HEK293 (cell line): ENCODE data around the gene OR2V1.

ENCODE experiments used
- CTCF ChIA-PET: fragments of 350-600 bp; formaldehyde crosslinking; extraction: SDS; loops from one replicate; lab custom pipeline; 2021; ENCODE audit warnings: antibody characterized with exemption; lab: Yijun Ruan, JAX
- POLR2A ChIA-PET: fragments of 300-600 bp; formaldehyde crosslinking; extraction: SDS; loops from one replicate; lab custom pipeline; 2020; ENCODE audit warnings: antibody characterized with exemption, inconsistent platforms; lab: Yijun Ruan, JAX
- H3K27ac ChIP-seq: fragments of 200-500 bp; sonication (Bioruptor generic); 2 replicates; pipeline ENCODE4 v1.5.1; 2014; ENCODE audit warnings: low read depth, low read length, control low read depth, inconsistent platforms; ENCODE audit errors: extremely low read depth
- H3K36me3 ChIP-seq, 2 experiments: fragments of 200-500 bp in 1 of 2; sonication (Bioruptor generic) in 1 of 2; 1 replicate in 1 of 2; 2 replicates in 1 of 2; pipeline ENCODE4 v1.5.1; 2014 to 2017; ENCODE audit warnings: inconsistent platforms in 2 of 2, low read length in 2 of 2; ENCODE audit not compliant: control insufficient read depth in 2 of 2, insufficient read depth in 1 of 2
- H3K4me1 ChIP-seq: fragments of 200-500 bp; sonication (Bioruptor generic); 2 replicates; pipeline ENCODE4 v1.5.1; 2014; ENCODE audit warnings: mild to moderate bottlenecking, low read length, inconsistent platforms; ENCODE audit not compliant: control insufficient read depth, insufficient read depth
- H3K4me3 ChIP-seq: 2 replicates; pipeline ENCODE4 v1.5.1; 2011; ENCODE audit warnings: low read depth, mild to moderate bottlenecking, control low read depth, low read length, moderate library complexity
- H3K9me3 ChIP-seq: fragments of 200-500 bp; sonication (Bioruptor generic); 2 replicates; pipeline ENCODE4 v1.5.1; 2014; ENCODE audit warnings: low read depth, low read length, inconsistent platforms; ENCODE audit not compliant: control insufficient read depth, insufficient read depth
- BCL11B ChIP-seq: fragments of 450-650 bp; formaldehyde crosslinking; IDR thresholded peaks from 2 replicates; pipeline ENCODE4 v1.5.1; 2016; ENCODE audit warnings: low read depth, missing biosample characterization, missing genetic modification characterization
- MYNN ChIP-seq: fragments of 450-650 bp; formaldehyde crosslinking; IDR thresholded peaks from 2 replicates; pipeline ENCODE4 v1.5.1; 2016; ENCODE audit warnings: missing biosample characterization, missing genetic modification characterization, borderline replicate concordance
- REST ChIP-seq: fragments of 450-650 bp; formaldehyde crosslinking; IDR thresholded peaks from 2 replicates; pipeline ENCODE4 v1.5.1; 2016; ENCODE audit warnings: missing biosample characterization, missing genetic modification characterization
- SALL2 ChIP-seq: fragments of 450-650 bp; formaldehyde crosslinking; IDR thresholded peaks from 2 replicates; pipeline ENCODE4 v1.5.0; 2017; ENCODE audit warnings: missing biosample characterization, mild to moderate bottlenecking, missing genetic modification characterization, borderline replicate concordance
- YY2 ChIP-seq: fragments of 450-650 bp; formaldehyde crosslinking; IDR thresholded peaks from 2 replicates; pipeline ENCODE4 v1.5.1; 2016; ENCODE audit warnings: missing biosample characterization, missing genetic modification characterization
- ZBTB17 ChIP-seq: fragments of 450-650 bp; formaldehyde crosslinking; IDR thresholded peaks from 2 replicates; pipeline ENCODE4 v1.5.1; 2016; ENCODE audit warnings: missing biosample characterization, missing genetic modification characterization
- ZBTB21 ChIP-seq: fragments of 450-650 bp; formaldehyde crosslinking; IDR thresholded peaks from 2 replicates; pipeline ENCODE4 v1.5.1; 2017; ENCODE audit warnings: missing biosample characterization, missing genetic modification characterization
- ZFP3 ChIP-seq: fragments of 450-650 bp; formaldehyde crosslinking; IDR thresholded peaks from 2 replicates; pipeline ENCODE4 v1.5.1; 2016; ENCODE audit warnings: low read depth, missing biosample characterization, missing genetic modification characterization
- ZNF155 ChIP-seq: fragments of 450-650 bp; formaldehyde crosslinking; IDR thresholded peaks from 2 replicates; pipeline ENCODE4 v1.5.1; 2016; ENCODE audit warnings: missing biosample characterization, missing genetic modification characterization
- ZNF175 ChIP-seq: fragments of 450-650 bp; formaldehyde crosslinking; IDR thresholded peaks from 2 replicates; pipeline ENCODE4 v1.5.1; 2016; ENCODE audit warnings: missing biosample characterization, missing genetic modification characterization
- ZNF19 ChIP-seq: fragments of 450-650 bp; formaldehyde crosslinking; IDR thresholded peaks from 2 replicates; pipeline ENCODE4; 2016; ENCODE audit warnings: missing biosample characterization, missing genetic modification characterization, low read depth
- ZNF274 ChIP-seq, 2 experiments: fragments of 200-500 bp in 1 of 2; fragments of 450-650 bp in 1 of 2; sonication (Bioruptor generic) in 1 of 2; formaldehyde crosslinking in 1 of 2; IDR thresholded peaks; 2 replicates each; pipeline versions ENCODE4 v1.5.1 to v1.6.1; 2014 to 2016; ENCODE audit warnings: borderline replicate concordance in 1 of 2, inconsistent platforms in 1 of 2, low read length in 1 of 2, missing biosample characterization in 1 of 2, missing genetic modification characterization in 1 of 2
- ZNF292 ChIP-seq: fragments of 450-650 bp; formaldehyde crosslinking; IDR thresholded peaks from 2 replicates; pipeline ENCODE4 v1.5.1; 2016; ENCODE audit warnings: low read depth, missing biosample characterization, missing genetic modification characterization, borderline replicate concordance
- ZNF311 ChIP-seq: fragments of 450-650 bp; formaldehyde crosslinking; IDR thresholded peaks from 2 replicates; pipeline ENCODE4 v1.5.1; 2017; ENCODE audit warnings: missing biosample characterization, missing genetic modification characterization, borderline replicate concordance
- ZNF513 ChIP-seq: fragments of 450-650 bp; IDR thresholded peaks from 2 replicates; pipeline ENCODE4 v1.5.1; 2018; ENCODE audit warnings: missing biosample characterization, missing genetic modification characterization
- ZNF544 ChIP-seq: fragments of 450-650 bp; formaldehyde crosslinking; IDR thresholded peaks from 2 replicates; pipeline ENCODE4 v1.5.0; 2017; ENCODE audit warnings: missing biosample characterization, missing genetic modification characterization
- ZNF560 ChIP-seq: fragments of 450-650 bp; formaldehyde crosslinking; IDR thresholded peaks from 2 replicates; pipeline ENCODE4 v1.5.1; 2017; ENCODE audit warnings: missing biosample characterization, missing genetic modification characterization, borderline replicate concordance
- ZNF776 ChIP-seq: fragments of 450-650 bp; formaldehyde crosslinking; IDR thresholded peaks from 2 replicates; pipeline ENCODE4 v1.5.0; 2017; ENCODE audit warnings: missing biosample characterization, missing genetic modification characterization, borderline replicate concordance
- ZNF785 ChIP-seq: fragments of 450-650 bp; formaldehyde crosslinking; IDR thresholded peaks from 2 replicates; pipeline ENCODE4 v1.5.1; 2016; ENCODE audit warnings: missing biosample characterization, missing genetic modification characterization
- ZNF837 ChIP-seq: fragments of 450-650 bp; formaldehyde crosslinking; IDR thresholded peaks from 2 replicates; pipeline ENCODE4 v1.5.1; 2016; ENCODE audit warnings: missing biosample characterization, missing genetic modification characterization
- ZSCAN23 ChIP-seq: fragments of 450-650 bp; formaldehyde crosslinking; IDR thresholded peaks from 2 replicates; pipeline ENCODE4 v1.5.1; 2016; ENCODE audit warnings: missing biosample characterization, missing genetic modification characterization
- TF ChIP-seq, protein P1 (sequence below): fragments of 450-650 bp; formaldehyde crosslinking; IDR thresholded peaks from 2 replicates; pipeline ENCODE4 v1.5.1; 2016; ENCODE audit warnings: missing biosample characterization, missing genetic modification characterization
- TF ChIP-seq, protein P2 (sequence below): fragments of 450-650 bp; formaldehyde crosslinking; IDR thresholded peaks from 2 replicates; pipeline ENCODE4 v1.5.1; 2016; ENCODE audit warnings: missing biosample characterization, missing genetic modification characterization
- TF ChIP-seq, protein P3 (sequence below): fragments of 450-650 bp; formaldehyde crosslinking; IDR thresholded peaks from 2 replicates; pipeline ENCODE4 v1.5.1; 2016; ENCODE audit warnings: missing biosample characterization, missing genetic modification characterization, borderline replicate concordance

The OR2V1 gene

DNA sequence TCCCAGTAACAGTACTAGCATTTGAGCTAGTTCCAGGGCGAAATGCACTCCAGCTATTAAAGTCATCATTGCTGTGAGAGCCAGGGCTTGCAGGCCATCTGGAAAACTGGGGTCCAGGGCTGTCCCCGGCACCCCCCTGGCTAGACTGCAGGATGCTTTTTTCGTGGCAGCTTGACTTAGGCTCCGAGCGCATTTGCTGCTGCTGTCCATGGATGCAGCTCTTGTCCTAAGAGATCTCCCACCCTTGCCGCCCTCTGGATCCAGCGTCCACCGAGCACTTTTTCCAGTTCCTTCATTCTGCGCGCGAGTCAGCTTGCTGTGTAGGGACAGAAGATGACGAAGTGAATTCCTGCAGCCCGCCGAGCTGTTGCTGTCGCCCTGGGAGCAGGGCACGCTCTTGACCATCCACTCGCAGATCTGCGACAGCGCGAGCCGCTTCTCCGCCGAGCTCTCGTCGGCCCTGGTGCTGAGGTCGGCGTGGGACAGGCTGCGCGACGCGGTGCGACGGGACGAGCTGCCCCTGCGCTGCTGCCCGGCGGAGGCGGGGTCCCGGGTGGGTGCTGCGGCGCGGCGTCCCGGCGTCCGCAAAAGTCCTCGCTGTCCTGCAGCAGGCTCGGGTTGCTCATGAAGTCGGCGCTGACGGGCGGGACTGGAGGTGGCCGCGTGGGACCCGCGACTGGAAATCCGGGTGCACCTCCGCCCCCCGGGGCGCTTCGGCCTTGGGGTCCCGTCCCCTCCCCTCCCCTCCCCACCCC, 30.7 kb downstream of the OR2V1 start:
- H3K4me3 ChIP-seq: peak overlapping the region; percentile 20
- CTCF ChIA-PET: interaction anchor here (1.9 kb wide), 1 partner anchor 68 kb away, joined by 6 read pairs; no protein-coding TSS in a partner anchor
- no peak overlapping the region for H3K27ac ChIP-seq
- POLR2A ChIA-PET: no interaction called here
- no peaks in the 10 kb centered on the region for H3K4me1 ChIP-seq
- H3K9me3 ChIP-seq: no peaks in the 10 kb centered on the region
- no peaks in the 10 kb centered on the region for H3K36me3 ChIP-seq
- TF ChIP-seq ZBTB17 (tag by site-specific recombination) (peak; percentile 75), MYNN (tag by site-specific recombination) (no peak), ZNF311 (tag by site-specific recombination) (no peak), ZNF19 (tag by site-specific recombination) (no peak), YY2 (tag by site-specific recombination) (no peak), ZNF837 (no peak), ZNF175 (tag by site-specific recombination) (no peak), ZNF513 (tag by site-specific recombination) (no peak), BCL11B (0 out of 2 replicates have a peak, but pooled peaks have one; percentile 14), ZNF544 (no peak), ZNF155 (tag by site-specific recombination) (no peak), ZNF274 (IDR thresholded peaks at IDR 0.05; ENCODE audit: low read length) (no peak), ZNF274 (tag by site-specific recombination; IDR thresholded peaks at IDR 0.05; ENCODE audit: borderline replicate concordance) (no peak), ZSCAN23 (no peak), ZNF292 (no peak), ZNF560 (tag by site-specific recombination) (no peak), ZFP3 (tag by site-specific recombination) (no peak), REST (tag by site-specific recombination) (no peak), ZNF776 (tag by site-specific recombination) (no peak), SALL2 (no peak), ZNF785 (tag by site-specific recombination) (no peak), ZBTB21 (tag by site-specific recombination) (no peak)
- TF ChIP-seq, protein P1, sequence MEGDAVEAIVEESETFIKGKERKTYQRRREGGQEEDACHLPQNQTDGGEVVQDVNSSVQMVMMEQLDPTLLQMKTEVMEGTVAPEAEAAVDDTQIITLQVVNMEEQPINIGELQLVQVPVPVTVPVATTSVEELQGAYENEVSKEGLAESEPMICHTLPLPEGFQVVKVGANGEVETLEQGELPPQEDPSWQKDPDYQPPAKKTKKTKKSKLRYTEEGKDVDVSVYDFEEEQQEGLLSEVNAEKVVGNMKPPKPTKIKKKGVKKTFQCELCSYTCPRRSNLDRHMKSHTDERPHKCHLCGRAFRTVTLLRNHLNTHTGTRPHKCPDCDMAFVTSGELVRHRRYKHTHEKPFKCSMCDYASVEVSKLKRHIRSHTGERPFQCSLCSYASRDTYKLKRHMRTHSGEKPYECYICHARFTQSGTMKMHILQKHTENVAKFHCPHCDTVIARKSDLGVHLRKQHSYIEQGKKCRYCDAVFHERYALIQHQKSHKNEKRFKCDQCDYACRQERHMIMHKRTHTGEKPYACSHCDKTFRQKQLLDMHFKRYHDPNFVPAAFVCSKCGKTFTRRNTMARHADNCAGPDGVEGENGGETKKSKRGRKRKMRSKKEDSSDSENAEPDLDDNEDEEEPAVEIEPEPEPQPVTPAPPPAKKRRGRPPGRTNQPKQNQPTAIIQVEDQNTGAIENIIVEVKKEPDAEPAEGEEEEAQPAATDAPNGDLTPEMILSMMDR (tag by site-specific recombination): no peak
- TF ChIP-seq, protein P2, sequence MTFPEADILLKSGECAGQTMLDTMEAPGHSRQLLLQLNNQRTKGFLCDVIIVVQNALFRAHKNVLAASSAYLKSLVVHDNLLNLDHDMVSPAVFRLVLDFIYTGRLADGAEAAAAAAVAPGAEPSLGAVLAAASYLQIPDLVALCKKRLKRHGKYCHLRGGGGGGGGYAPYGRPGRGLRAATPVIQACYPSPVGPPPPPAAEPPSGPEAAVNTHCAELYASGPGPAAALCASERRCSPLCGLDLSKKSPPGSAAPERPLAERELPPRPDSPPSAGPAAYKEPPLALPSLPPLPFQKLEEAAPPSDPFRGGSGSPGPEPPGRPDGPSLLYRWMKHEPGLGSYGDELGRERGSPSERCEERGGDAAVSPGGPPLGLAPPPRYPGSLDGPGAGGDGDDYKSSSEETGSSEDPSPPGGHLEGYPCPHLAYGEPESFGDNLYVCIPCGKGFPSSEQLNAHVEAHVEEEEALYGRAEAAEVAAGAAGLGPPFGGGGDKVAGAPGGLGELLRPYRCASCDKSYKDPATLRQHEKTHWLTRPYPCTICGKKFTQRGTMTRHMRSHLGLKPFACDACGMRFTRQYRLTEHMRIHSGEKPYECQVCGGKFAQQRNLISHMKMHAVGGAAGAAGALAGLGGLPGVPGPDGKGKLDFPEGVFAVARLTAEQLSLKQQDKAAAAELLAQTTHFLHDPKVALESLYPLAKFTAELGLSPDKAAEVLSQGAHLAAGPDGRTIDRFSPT (tag by site-specific recombination): no peak
- TF ChIP-seq, protein P3, sequence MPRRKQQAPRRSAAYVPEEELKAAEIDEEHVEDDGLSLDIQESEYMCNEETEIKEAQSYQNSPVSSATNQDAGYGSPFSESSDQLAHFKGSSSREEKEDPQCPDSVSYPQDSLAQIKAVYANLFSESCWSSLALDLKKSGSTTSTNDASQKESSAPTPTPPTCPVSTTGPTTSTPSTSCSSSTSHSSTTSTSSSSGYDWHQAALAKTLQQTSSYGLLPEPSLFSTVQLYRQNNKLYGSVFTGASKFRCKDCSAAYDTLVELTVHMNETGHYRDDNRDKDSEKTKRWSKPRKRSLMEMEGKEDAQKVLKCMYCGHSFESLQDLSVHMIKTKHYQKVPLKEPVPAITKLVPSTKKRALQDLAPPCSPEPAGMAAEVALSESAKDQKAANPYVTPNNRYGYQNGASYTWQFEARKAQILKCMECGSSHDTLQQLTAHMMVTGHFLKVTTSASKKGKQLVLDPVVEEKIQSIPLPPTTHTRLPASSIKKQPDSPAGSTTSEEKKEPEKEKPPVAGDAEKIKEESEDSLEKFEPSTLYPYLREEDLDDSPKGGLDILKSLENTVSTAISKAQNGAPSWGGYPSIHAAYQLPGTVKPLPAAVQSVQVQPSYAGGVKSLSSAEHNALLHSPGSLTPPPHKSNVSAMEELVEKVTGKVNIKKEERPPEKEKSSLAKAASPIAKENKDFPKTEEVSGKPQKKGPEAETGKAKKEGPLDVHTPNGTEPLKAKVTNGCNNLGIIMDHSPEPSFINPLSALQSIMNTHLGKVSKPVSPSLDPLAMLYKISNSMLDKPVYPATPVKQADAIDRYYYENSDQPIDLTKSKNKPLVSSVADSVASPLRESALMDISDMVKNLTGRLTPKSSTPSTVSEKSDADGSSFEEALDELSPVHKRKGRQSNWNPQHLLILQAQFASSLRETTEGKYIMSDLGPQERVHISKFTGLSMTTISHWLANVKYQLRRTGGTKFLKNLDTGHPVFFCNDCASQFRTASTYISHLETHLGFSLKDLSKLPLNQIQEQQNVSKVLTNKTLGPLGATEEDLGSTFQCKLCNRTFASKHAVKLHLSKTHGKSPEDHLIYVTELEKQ (tag by site-specific recombination): no peak
